VCaP (cell line): Measurements from ENCODE around the gene MPHOSPH10.
A peak's percentile ranks its signal among the peaks of the same experiment; 100 is the strongest.

Experiments
- H3K27ac ChIP-seq: fragments of 450-650 bp; 2 replicates; pipeline ENCODE4 v1.5.1; 2017
- CTCF ChIP-seq: fragments of 450-650 bp; conservative IDR thresholded peaks from 2 replicates; pipeline ENCODE4 v1.5.1; 2017; ENCODE audit warnings: mild to moderate bottlenecking, moderate library complexity

The MPHOSPH10 gene

GRCh38 chr2:71122387-71123298 lies 7.8 kb upstream of the MPHOSPH10 start:
- no peak for TF ChIP-seq CTCF
- no peak overlapping the region for H3K27ac ChIP-seq

GRCh38 chr2:71125506-71126294 lies 4.7 kb upstream of the MPHOSPH10 start:
- TF ChIP-seq CTCF: no peak
- H3K27ac ChIP-seq: no peak overlapping the region

DNA sequence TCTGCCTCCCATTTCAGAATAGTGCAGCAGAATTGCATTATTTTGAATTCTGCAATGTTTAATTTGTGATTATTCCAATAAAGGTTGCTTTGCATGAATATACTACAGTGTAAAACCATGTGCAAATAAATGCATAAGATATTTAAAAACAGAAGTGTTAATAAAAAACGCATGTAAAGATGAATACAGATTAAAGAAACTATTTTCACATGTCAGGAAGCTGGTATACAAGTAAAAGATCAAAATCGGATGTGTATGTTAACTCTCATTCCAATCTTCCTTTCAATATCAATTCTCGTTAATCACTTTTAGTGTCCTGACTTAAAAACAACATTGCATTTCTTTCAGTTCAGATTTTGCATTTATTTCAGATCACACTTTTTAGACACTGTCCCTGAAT lies 3.5 kb upstream of the MPHOSPH10 start:
- no peak for TF ChIP-seq CTCF
- H3K27ac ChIP-seq: 0 out of 2 replicates have a peak overlapping the region, but pooled peaks have one; percentile 99

DNA sequence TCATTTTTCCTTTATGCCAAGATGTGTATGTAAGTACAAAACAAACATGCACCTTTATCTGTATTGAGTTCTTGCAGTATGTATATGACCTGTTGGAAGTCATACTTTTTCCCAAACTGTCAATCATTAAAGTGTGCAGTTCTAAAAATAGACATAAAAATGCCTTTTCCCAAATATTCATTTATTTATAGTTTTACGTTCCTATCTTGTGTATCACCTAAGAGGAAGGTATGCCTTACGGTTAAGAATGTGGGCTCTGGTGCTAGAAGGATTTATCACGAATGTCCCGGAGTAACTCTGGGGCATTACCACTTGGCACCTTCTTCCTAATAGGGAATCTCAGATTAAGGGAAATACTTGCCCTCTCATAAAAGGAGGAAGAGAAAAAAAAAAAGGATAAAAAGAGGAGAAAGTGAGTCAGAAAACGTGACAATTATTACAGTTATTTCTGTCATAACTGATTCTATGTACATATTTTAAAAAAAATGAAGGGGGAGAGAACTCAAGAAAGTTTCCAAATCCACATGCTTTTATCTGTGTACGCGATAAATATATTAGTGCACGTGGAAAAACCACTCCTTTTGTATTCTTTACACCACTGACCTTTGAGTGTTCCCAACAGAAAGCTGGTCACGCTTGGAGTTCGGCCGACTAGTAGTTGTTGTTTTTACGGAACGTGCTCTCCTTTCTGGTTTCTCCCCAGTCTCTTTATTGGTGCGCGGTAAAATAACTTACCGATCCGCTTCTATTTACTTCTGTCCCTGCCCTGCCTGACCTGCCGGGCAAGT lies 1.1 kb upstream of the MPHOSPH10 start:
- H3K27ac ChIP-seq: peak overlapping the region; percentile 99
- no peak for TF ChIP-seq CTCF

GRCh38 chr2:71129902-71130151 lies 607 bp upstream of the MPHOSPH10 start:
- H3K27ac ChIP-seq: peak overlapping the region; percentile 99
- no peak for TF ChIP-seq CTCF

DNA sequence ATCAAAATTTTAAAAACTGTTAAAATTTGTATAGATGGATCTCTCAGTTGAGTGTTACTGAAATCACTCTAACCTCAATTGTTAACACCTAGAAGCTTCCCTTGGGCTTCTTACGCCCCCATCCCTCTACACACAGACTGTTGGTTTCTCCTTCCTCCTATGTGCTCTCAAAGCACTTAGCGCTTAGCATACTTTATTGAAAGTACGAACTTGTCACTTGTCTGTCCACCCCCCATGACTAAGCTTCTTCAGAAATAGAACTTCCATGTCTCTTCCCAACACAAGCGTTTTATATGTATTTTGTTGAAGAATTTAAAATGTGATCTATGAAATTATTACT lies 441 bp downstream of the MPHOSPH10 start:
- no peak for TF ChIP-seq CTCF
- peak overlapping the region; percentile 99 for H3K27ac ChIP-seq

- H3K27ac ChIP-seq: peak overlapping the region; percentile 99; the same call in 1 of the 2 replicates
Measured at GRCh38 chr2:71131387-71132166, 1.1 kb downstream of the MPHOSPH10 start.
